ENCODE results near the gene SH3YL1. TPM values are rescaled to one million over a fixed set of nuclear protein-coding genes. Genes with fewer than 3 reads are reported as not detected.

The SH3YL1 gene
- total RNA-seq, 1 experiment from 2014 or later = 26.5 TPM

DNA sequence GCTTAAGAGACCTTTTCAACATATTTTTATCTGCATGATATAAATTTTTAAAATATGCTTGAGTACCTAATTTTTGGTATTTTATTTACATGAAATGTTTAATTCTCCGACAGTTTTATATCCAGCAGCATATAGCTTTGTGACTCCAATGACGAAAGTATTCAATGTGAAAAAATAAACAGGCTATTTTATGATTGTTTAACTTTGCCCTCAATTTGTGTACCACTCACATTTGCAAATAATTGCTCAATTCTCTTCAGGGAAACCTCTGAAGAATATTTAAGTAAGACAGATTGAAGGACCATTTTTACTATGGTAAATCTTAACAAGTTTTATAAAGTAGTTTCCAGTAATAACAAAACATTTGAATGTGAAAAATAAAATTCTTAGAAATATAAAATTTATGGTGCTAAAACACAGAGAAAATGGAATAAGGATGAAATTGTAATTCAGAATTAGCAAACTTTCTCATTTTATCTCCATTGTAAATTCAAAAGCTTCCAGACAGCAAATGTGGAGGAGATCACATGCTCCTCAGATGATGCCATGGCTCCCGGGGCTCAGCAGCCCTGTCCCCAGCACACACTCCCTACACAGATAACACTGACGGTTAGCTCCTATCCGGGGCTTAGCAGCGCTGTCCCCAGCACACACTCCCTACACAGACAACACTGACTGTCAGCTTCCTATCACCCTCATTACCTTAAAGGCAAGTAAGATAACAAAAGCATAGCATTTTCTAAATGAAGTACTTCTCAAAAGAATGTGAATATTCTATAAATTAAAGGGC is 39.7 kb downstream of the SH3YL1 start:
- Histone ChIP-seq H2BK20ac (ENCODE audit: low read depth, low read length, poor library complexity, severe bottlenecking) (no peak overlapping the region), H3K4ac (ENCODE audit: low read depth, low read length) (no peak overlapping the region), H4K91ac (ENCODE audit: insufficient read length, low read depth, low read length) (no peak overlapping the region), H3K56ac (ENCODE audit: insufficient read length, low read depth, low read length) (no peak overlapping the region), H2BK5ac (ENCODE audit: insufficient read length, low read length) (no peak overlapping the region), H3K23me2 (ENCODE audit: insufficient read length, low read depth, low read length, poor library complexity, severe bottlenecking) (no peaks in the 10 kb centered on the region), H3K27ac (ENCODE audit: insufficient read length, low read depth, low read length) (no peak overlapping the region), H2BK12ac (ENCODE audit: insufficient read length, low read depth, low read length) (no peak overlapping the region), H3K4me1 (ENCODE audit: insufficient read depth, low read length) (no peaks in the 10 kb centered on the region), H2BK15ac (ENCODE audit: low read depth, low read length) (no peak overlapping the region), H3K79me1 (ENCODE audit: insufficient read depth, low read depth, low read length, poor library complexity, severe bottlenecking) (no peaks in the 10 kb centered on the region), H2BK120ac (ENCODE audit: low read depth, low read length, poor library complexity, severe bottlenecking) (no peak overlapping the region), H3K18ac (ENCODE audit: insufficient read length, low read depth, low read length) (no peak overlapping the region), H3K14ac (ENCODE audit: insufficient read depth, low read length) (no peak overlapping the region), H3K9me3 (ENCODE audit: control insufficient read depth, low read depth, low read length) (no peaks in the 10 kb centered on the region), H4K8ac (replicated peaks; ENCODE audit: insufficient read length, low read depth, low read length) (no peak overlapping the region), H3K9ac (ENCODE audit: extremely low read depth, insufficient read length, low read length) (no peak overlapping the region), H4K5ac (ENCODE audit: insufficient read length, low read depth, low read length) (no peak overlapping the region), H3K4me2 (ENCODE audit: insufficient read depth, insufficient read length, low read length) (no peak overlapping the region), H2AFZ (ENCODE audit: low read length) (no peak overlapping the region), H3K79me2 (ENCODE audit: insufficient read depth, low read length) (no peaks in the 10 kb centered on the region; the same call in 1 of the 2 replicates), H3K23ac (ENCODE audit: insufficient read length, low read depth, low read length) (no peak overlapping the region), H3K27me3 (ENCODE audit: insufficient read depth, low read length) (no peaks in the 10 kb centered on the region), H3T11ph (ENCODE audit: low read length) (no peak overlapping the region), H4K20me1 (ENCODE audit: control insufficient read depth, insufficient read depth, insufficient read length) (no peaks in the 10 kb centered on the region), H2AK5ac (ENCODE audit: insufficient read length, low read length) (no peak overlapping the region)
- Mint-ChIP-seq H3K27me3 (ENCODE audit: low read depth) (no peaks in the 10 kb centered on the region), H3K9me3 (no peaks in the 10 kb centered on the region), H3K27ac (no peak overlapping the region; a peak in 1 of 7 replicates), H3K4me1 (no peaks in the 10 kb centered on the region), H3K4me3 (no peak overlapping the region), H3K36me3 (ENCODE audit: insufficient read depth in 1 of 3, low read depth in 3 of 3) (peaks cover 17 to 29% (median 24%) of the 10 kb centered on the region in 3 experiments)
- TF ChIP-seq, protein P1, sequence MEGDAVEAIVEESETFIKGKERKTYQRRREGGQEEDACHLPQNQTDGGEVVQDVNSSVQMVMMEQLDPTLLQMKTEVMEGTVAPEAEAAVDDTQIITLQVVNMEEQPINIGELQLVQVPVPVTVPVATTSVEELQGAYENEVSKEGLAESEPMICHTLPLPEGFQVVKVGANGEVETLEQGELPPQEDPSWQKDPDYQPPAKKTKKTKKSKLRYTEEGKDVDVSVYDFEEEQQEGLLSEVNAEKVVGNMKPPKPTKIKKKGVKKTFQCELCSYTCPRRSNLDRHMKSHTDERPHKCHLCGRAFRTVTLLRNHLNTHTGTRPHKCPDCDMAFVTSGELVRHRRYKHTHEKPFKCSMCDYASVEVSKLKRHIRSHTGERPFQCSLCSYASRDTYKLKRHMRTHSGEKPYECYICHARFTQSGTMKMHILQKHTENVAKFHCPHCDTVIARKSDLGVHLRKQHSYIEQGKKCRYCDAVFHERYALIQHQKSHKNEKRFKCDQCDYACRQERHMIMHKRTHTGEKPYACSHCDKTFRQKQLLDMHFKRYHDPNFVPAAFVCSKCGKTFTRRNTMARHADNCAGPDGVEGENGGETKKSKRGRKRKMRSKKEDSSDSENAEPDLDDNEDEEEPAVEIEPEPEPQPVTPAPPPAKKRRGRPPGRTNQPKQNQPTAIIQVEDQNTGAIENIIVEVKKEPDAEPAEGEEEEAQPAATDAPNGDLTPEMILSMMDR (conservative IDR thresholded peaks at IDR 0.05) = no peak
- WGBS (ENCODE audit: extremely low coverage, insufficient read length, low lambda C conversion rate) = no CpG with 5 or more reads among the region's 6 CpGs
- DNase-seq = no peak

Measured in H9 (cell line).